Stimulated activated CD8-positive, alpha-beta memory T cell treated with anti-CD3 and anti-CD28 coated beads, Interleukin-12 subunit alpha, Interleukin-12 subunit beta, amount 100 ng/mL, for 24 hours (primary cell): Measurements from ENCODE around the gene EIF4E3.

Experiments
- DNase-seq: peaks from one replicate; pipeline ENCODE4 v3.0.0-alpha.2; 2020; ENCODE audit errors: extremely low read depth

The EIF4E3 gene

DNA sequence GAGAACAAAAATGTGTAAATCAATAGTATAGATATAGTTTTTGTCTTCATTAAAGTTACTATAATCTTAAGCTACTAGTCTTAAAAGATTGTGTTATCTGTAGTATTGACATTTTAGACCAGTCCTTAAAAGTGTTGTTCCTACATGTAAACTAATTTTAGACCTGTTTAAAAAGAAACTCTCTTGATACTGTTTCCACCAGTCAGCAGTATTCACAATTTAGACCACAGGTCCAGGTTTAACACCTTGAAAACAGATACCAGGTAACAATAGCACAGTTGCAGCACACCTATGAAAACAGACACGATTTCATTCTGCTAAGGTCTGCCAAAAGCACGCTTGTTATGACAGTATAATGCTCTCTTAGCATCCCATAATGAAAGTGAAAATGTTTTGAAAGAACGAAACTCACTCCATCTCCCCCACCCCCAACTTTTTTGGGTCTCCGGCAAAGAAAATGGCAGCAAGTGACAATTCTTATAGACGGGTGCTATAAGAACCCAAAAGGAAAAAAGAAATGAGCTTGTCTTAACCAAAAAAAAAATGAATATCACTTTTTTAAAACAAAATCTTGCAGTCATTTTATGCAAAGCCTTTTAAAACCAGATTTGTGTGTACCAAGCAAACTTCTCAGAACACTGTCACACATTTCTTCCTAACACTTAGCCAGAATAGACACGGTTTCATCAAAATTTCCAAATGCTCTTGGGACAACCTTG, 1.6 kb downstream of the EIF4E3 start:
- no peak for DNase-seq

DNA sequence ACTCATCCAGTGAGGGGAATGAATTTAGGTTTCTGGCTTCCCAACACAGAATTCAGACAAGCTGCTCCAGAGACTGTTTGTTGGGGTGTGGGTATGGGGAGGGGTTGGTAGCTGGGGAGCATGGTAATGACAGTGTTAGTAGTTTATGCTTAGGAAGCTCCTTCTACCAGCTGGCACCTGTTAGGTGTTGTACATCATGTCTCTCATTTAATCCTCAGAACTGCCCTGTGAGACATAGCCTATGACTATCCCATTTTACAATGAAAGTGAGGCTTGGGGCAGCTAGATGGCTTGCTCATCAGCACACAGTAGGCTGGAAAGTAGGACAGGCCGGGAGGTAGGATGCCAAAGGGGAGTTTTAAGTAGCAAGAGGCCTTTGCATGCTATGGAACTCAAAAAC, 2.5 kb downstream of the EIF4E3 start:
- no peak for DNase-seq

- DNase-seq, result no peak
Measured at GRCh38 chr3:71721651-71722157, 3.5 kb downstream of the EIF4E3 start.

DNA sequence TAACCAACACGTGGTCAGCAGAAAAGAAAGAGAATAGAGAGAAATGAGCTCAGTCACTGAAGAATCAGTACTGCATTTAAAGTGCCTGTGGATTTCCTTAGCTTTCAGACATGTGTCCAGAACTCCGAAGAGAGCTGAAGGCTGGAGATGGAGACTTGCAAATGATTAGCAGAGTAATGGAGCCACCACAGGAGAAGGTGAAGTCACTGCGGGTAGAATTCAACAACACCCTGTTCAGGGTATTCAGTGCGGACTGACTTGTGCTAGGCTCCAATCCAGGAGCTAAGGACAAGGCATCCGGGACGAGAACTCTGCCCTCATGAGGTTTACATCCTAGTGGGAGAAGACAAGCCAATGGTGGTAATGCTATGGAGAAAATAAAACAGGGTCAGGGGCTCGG, 4.2 kb downstream of the EIF4E3 start:
- DNase-seq, result no peak

- no peak for DNase-seq
Measured at GRCh38 chr3:71718072-71718471, 7.1 kb downstream of the EIF4E3 start.

DNA sequence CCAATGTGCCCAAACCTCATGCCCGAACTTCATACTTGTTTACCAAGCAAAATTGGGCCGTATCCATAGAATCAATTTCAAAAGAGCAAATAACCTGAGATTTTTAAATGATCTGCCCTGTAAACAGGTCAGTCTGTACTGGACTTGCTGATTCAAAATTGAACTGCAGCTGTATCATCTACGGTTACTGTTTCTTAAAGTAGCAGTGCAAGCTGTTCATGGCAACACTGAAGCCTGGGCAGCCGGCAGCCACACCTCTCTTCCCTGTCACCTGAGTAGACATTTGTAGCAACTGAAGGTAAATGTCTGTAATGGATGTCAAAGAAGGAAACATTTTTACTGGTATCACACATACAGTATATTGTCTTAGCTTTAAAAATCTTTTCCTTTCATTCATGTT, 10.6 kb downstream of the EIF4E3 start:
- DNase-seq, result no peak

- DNase-seq, result no peak
Measured at GRCh38 chr3:71713041-71713440, 12.2 kb downstream of the EIF4E3 start.

GRCh38 chr3:71710906-71711494, 14.2 kb downstream of the EIF4E3 start:
- no peak for DNase-seq

DNA sequence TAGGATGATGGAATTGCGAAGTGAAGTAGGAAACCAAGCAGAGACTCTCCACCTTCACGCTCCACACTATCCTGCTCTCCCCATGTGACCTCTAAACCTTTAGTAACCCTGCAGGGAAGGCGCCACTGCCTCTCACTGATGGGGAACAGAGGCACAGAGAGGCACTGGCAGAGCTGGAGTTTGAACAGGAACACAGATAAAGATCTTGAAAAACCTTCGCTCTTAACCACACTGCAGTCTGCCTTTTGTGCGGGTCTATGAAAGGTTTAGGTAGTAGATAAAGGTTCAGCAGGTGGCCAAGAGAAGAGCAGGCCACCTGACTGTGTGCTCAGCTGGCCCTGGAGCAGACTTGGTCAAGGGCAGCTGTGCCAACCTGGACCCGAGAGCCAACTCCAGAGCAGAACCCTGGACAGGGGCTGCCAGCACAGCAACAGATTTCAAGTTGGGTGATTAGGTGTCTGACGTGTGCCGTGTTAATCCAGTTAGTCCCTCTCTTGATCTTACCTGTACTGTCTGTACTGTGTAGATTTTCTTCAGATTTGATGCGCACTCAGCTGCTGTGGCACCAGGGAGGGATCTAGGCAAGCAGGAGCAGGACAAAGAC, 15.2 kb downstream of the EIF4E3 start:
- DNase-seq, result no peak

DNA sequence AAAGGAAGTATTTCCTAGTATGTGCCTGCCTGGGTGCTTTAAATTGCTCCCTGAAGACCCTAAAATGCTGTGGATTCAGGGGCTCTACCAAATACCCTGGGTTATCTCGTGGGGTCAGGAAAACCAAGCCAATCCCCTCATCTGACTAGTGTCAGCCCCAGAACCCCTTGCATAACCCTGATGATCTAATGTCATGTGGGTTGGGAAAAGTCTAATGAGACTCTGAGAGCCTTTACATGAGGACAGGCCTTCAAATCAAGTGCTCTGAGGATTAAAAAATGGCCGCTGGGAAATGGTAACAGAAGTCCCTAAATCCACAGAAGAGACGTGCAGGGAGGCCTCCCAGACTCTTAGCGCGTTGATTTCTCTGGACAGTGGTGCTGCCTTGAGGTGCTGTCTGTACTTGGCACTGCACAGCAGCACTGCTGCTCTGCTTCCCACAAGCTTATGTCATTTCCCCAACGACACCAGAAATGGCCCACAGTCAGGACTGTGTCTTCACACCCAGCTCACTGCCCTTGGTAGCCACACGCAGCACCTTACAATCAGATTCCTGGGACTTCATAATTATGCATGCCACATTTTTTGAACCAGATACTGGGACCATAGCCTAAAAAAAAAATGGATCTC, 16.6 kb downstream of the EIF4E3 start:
- DNase-seq, result no peak

DNA sequence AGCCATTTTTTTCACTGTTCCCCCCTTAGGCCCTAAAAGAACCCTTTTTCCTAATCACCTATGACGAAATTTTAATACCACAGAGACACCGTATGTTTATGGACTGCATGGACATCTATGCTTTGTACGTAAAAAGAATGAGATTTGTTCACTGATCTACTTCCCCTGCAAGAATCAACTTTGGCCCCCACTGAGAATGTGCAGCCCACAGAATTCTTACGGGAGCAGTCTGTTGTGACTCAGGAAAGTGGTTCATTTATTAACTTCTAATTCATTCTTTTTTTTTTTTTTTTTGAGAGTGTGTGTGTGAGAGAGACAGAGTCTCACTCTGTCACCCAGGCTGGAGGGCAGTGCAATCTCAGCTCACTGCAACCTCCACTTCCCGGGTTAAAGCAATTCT, 17.6 kb downstream of the EIF4E3 start:
- DNase-seq, result no peak

DNA sequence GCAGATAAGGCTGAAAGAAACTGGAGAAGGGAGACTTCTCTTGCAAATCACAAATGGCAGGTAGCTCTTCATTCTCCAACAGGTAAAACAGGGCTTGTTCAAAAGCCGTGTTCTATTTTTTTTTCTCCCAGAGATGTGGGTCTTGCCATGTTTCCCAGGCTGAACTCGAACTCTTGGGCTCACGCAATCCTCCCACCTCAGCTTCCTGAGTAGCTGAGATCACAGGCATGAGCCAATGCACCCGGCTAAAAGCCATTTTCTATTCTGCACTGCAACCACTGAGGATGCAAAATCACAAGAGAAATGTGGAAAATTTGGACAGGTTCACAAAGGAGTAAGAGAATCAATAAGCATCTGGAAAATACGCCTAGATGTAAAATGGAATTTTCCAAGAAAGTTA, 19.5 kb downstream of the EIF4E3 start:
- no peak for DNase-seq

- DNase-seq, result no peak
Measured at GRCh38 chr3:71704915-71705314, 20.3 kb downstream of the EIF4E3 start.

GRCh38 chr3:71703797-71704196, 21.4 kb downstream of the EIF4E3 start:
- no peak for DNase-seq

GRCh38 chr3:71702131-71703024, 22.8 kb downstream of the EIF4E3 start:
- DNase-seq, result no peak

- DNase-seq, result no peak
Measured at GRCh38 chr3:71701251-71701762, 23.9 kb downstream of the EIF4E3 start.

DNA sequence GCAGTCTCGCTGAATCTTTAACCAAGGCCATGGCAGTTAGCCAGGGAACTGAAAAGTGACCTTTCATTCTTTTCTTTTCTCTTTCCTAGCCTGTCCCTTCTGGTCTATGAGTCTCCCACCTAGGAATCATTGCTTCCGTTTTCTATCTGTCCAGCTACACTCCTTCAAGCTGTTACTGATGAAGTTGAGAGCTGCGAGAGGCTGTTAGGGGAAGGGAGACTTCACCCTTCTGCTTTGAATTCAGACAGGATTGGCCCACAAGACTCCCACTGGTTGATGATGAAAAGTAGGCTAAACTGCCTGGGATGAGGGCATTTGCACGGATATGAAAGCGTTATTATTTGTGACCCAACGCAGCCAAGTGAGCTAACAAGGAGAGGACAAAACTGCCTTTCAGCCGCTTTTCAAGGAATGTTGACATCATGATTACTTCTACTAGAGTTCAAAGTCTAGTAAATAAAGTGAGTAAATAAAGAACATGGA, 30.2 kb downstream of the EIF4E3 start:
- DNase-seq, result no peak

DNA sequence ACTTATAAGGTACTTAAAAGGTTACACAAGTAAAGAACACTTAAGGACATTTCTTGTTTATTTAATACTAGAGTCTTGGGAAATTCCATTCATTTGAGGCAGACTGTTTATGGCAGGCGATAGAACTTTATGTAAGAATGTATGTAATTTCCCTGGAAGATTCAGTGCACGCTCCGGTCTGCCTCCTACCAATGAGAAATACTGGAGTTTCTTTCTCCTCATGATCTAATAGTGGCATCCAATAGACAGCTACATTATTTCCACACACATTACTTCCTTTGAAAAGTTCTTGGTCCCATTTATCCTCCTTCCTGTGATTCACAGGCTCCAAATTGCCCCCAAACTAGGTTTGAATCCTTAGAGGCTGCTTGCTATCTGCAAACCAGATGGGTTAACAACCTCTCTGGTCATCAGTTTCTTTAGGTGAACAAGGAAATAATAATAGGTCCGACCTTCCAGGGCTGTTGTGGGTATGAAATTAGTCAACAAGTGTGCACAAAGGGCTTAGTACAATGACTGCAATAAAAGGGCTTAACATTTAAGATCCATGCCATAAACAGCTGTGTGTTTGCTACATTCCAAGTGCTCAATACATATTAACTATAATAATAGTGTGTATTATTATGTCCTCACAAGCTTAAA, 30.7 kb downstream of the EIF4E3 start:
- no peak for DNase-seq

- no peak for DNase-seq
Measured at GRCh38 chr3:71693641-71694040, 31.6 kb downstream of the EIF4E3 start.

DNA sequence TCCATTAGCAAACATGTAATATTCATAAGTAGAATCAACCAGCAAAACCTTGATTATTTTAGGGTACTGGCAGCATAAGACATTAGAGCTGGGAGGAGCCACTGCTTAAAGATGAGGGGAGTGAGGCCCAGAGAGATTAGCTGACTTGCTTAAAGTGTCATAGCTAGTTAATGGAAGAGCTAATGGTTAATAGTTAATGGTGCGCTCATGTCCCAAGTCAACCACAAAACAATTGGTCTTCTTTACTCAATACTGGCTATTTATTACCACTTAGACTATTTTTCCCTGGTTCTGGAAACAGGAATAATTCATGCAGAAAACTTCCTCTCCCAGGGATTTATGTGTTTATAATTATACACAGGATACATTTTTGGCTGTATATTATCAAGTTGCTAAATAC, 33.1 kb downstream of the EIF4E3 start:
- DNase-seq, result no peak

GRCh38 chr3:71690341-71690841, 34.8 kb downstream of the EIF4E3 start:
- DNase-seq, result no peak
